HG03575 (cell line): Measurements from ENCODE around the gene KRT5.

Source experiments
- ATAC-seq: cut with Tn5 transposase; IDR thresholded peaks from one replicate; pipeline ENCODE4 v1.9.1; 2021; ENCODE audit not compliant: unreplicated experiment, insufficient number of reproducible peaks, low FRiP score; ENCODE audit errors: extremely low read depth

The KRT5 gene

GRCh38 chr12:52519826-52520662 is at the start of gene KRT5:
Gene KRT5, minus strand, starts transcription at chr12:52520394. Its CDS starts 98 bp downstream, at chr12:52520296.
- ATAC-seq = no peak

GRCh38 chr12:52568111-52568510 is 47.9 kb upstream of the KRT5 start:
- no peak for ATAC-seq

- no peak for ATAC-seq
These were observed 46.7 kb upstream of the KRT5 start for GRCh38 chr12:52566847-52567291.

- no peak for ATAC-seq
These were observed 44.4 kb upstream of the KRT5 start for GRCh38 chr12:52564582-52564981.

- no peak for ATAC-seq
These were observed 41.8 kb upstream of the KRT5 start for GRCh38 chr12:52561880-52562449.

- ATAC-seq = no peak
These were observed 39.8 kb upstream of the KRT5 start for GRCh38 chr12:52559979-52560378.

GRCh38 chr12:52558781-52559445 is 38.7 kb upstream of the KRT5 start:
- no peak for ATAC-seq

- ATAC-seq = no peak
These were observed 37.3 kb upstream of the KRT5 start for GRCh38 chr12:52557476-52557875.

GRCh38 chr12:52555577-52555976 is 35.4 kb upstream of the KRT5 start:
- no peak for ATAC-seq

GRCh38 chr12:52552681-52553195 is 32.5 kb upstream of the KRT5 start, which contains the start of gene KRT71:
Gene KRT71, minus strand, starts transcription at chr12:52553145. Its CDS starts 68 bp downstream, at chr12:52553077.
- no peak for ATAC-seq

GRCh38 chr12:52552055-52552454 is 31.9 kb upstream of the KRT5 start:
- ATAC-seq = no peak

- ATAC-seq = no peak
These were observed 31.1 kb upstream of the KRT5 start for GRCh38 chr12:52551216-52551865.

- no peak for ATAC-seq
These were observed 25.9 kb upstream of the KRT5 start for GRCh38 chr12:52546126-52546525.

- ATAC-seq = no peak
These were observed 24.0 kb upstream of the KRT5 start for GRCh38 chr12:52543985-52544883.

- ATAC-seq = no peak
These were observed 22.7 kb upstream of the KRT5 start for GRCh38 chr12:52542785-52543318.

- ATAC-seq = no peak
These were observed 22.0 kb upstream of the KRT5 start for GRCh38 chr12:52542157-52542556.

GRCh38 chr12:52541709-52542108 is 21.5 kb upstream of the KRT5 start:
- ATAC-seq = no peak

GRCh38 chr12:52540531-52540930 is 20.3 kb upstream of the KRT5 start:
- ATAC-seq = no peak
